Activated B cell treated with CpG ODN at 0.5 μM for 24 hours (primary cell): ENCODE data around the gene TRPV3. TPM values are rescaled to one million over a fixed set of nuclear protein-coding genes. Genes with fewer than 3 reads are reported as not detected.

Source experiments
- ATAC-seq: fragments of 200-7000 bp; cut with Tn5 transposase; one replicate; pipeline ENCODE4 v1.10.0; 2021; ENCODE audit warnings: low read depth, mild to moderate bottlenecking, moderate library complexity
- CTCF ChIA-PET: fragments of 350-600 bp; sonication (Branson Sonifier 250); formaldehyde crosslinking; loops from one replicate; lab custom pipeline; 2021; ENCODE audit warnings: antibody characterized with exemption; lab: Charles Lee
- POLR2A ChIA-PET: fragments of 350-600 bp; sonication (Branson Sonifier 250); formaldehyde crosslinking; loops from one replicate; lab custom pipeline; 2021; ENCODE audit warnings: antibody characterized with exemption; lab: Charles Lee
- DNase-seq: peaks from one replicate; pipeline ENCODE4 v3.0.0; 2022
- H3K27ac Mint-ChIP-seq: one replicate; pipeline ENCODE4 v1.8.0; 2020; ENCODE audit warnings: mixed read lengths
- H3K27me3 Mint-ChIP-seq: one replicate; pipeline ENCODE4 v1.8.0; 2021; ENCODE audit warnings: mixed read lengths
- H3K36me3 Mint-ChIP-seq: one replicate; pipeline ENCODE4 v1.8.0; 2021; ENCODE audit warnings: low read depth, mixed read lengths
- H3K4me1 Mint-ChIP-seq: one replicate; pipeline ENCODE4 v1.8.0; 2021; ENCODE audit warnings: mixed read lengths
- H3K4me3 Mint-ChIP-seq: one replicate; pipeline ENCODE4 v1.8.0; 2020; ENCODE audit warnings: mild to moderate bottlenecking, mixed read lengths
- H3K9me3 Mint-ChIP-seq: one replicate; pipeline ENCODE4 v1.8.0; 2020; ENCODE audit warnings: mixed read lengths
- intact Hi-C: fragments of 100-400 bp; cut with micrococcal nuclease; formaldehyde crosslinking; loops from one replicate; pipeline ENCODE4 v1.15.1; 2024
- total RNA-seq: library from RNA; stranded (reverse); gene quantifications from 2 replicates; pipeline ENCODE4 v1.2.3, GENCODE V29; 2022
- TF ChIP-seq, protein P1 (sequence below): fragments of 200-600 bp; IDR thresholded peaks from one replicate; pipeline ENCODE4 v1.8.0; 2022; ENCODE audit warnings: antibody characterized with exemption, mild to moderate bottlenecking

Gene TRPV3
- total RNA-seq, 1 donor from 2014 or later = 10.2 TPM

- Mint-ChIP-seq H3K4me3 (no peak overlapping the region), H3K4me1 (peaks cover 4% of the 10 kb centered on the region), H3K36me3 (peaks cover 16% of the 10 kb centered on the region), H3K27me3 (no peaks in the 10 kb centered on the region), H3K9me3 (no peaks in the 10 kb centered on the region), H3K27ac (no peak overlapping the region)
- ChIA-PET CTCF (no interaction called here), POLR2A (no interaction called here)
- TF ChIP-seq, protein P1, sequence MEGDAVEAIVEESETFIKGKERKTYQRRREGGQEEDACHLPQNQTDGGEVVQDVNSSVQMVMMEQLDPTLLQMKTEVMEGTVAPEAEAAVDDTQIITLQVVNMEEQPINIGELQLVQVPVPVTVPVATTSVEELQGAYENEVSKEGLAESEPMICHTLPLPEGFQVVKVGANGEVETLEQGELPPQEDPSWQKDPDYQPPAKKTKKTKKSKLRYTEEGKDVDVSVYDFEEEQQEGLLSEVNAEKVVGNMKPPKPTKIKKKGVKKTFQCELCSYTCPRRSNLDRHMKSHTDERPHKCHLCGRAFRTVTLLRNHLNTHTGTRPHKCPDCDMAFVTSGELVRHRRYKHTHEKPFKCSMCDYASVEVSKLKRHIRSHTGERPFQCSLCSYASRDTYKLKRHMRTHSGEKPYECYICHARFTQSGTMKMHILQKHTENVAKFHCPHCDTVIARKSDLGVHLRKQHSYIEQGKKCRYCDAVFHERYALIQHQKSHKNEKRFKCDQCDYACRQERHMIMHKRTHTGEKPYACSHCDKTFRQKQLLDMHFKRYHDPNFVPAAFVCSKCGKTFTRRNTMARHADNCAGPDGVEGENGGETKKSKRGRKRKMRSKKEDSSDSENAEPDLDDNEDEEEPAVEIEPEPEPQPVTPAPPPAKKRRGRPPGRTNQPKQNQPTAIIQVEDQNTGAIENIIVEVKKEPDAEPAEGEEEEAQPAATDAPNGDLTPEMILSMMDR = no peak
- ATAC-seq (no peak), DNase-seq (no peak)
- intact Hi-C loops = no loop called here
These were observed 35.8 kb upstream of the TRPV3 start for GRCh38 chr17:3593384-3593783.

DNA sequence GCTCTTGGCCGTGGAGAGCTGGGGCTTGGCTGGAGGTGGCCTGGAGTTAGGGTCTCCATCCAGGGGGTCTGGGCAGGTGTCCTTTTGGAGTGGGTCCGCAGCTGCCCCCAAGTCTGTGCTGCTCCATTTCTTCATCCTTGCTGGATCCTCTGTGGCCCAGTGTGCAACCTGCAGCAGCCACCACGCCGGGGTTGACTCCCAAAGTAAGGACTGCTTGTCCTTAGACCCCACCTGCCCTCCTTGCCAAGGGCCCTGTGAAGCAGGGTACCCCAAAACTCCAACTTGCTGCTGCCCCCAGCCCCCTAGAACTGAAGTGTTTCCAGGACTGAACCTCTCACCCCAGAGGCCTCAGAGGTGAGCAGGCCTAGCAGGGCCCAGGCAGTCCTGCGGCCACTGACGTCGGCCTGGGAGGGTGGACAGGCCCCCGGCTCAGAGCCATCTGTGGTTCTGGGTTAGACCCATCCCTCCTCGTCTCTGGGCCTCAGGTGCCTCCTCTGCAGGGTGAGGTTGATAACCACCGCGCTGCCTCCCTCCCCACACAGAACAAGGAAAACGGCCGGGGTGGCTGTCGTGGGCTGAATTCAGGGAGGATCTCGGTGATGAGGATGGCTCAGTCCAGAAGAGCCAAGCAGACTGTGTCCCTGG, 34.7 kb upstream of the TRPV3 start:
- H3K27ac Mint-ChIP-seq = no peak overlapping the region
- intact Hi-C loops = no loop called here
- TF ChIP-seq, protein P1 = no peak
- no peak overlapping the region for H3K4me3 Mint-ChIP-seq
- no peaks in the 10 kb centered on the region for H3K9me3 Mint-ChIP-seq
- CTCF ChIA-PET = no interaction called here
- no peak for ATAC-seq
- peaks cover 23% of the 10 kb centered on the region for H3K36me3 Mint-ChIP-seq
- POLR2A ChIA-PET = no interaction called here
- H3K4me1 Mint-ChIP-seq = peaks cover 4% of the 10 kb centered on the region
- no peak for DNase-seq
- H3K27me3 Mint-ChIP-seq = no peaks in the 10 kb centered on the region

DNA sequence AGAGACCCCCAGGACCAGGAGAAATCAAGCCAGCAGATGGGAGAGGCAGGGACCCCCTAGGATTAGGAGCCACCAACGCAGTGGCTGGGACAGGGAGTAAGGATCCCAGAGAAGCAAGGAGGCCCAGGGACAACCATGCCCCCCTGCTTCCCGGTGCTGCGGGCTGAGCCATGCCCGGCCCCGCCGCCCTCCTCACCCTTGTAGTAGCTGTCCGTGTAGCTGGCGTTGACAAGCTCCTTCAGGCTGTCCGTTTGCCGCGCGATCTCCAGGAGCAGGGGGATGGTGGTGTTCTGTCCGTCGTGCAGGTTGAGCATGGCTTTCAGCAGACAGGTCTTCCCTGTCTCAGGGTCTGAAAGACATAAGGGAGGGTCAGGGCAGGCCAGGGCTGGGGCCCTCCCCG, 33.2 kb upstream of the TRPV3 start:
- peaks cover 29% of the 10 kb centered on the region for H3K36me3 Mint-ChIP-seq
- H3K4me1 Mint-ChIP-seq = peaks cover 4% of the 10 kb centered on the region
- ATAC-seq (no peak), DNase-seq (no peak)
- TF ChIP-seq, protein P1 = no peak
- intact Hi-C loops = no loop called here
- CTCF ChIA-PET = no interaction called here
- POLR2A ChIA-PET = no interaction called here
- H3K27ac Mint-ChIP-seq = no peak overlapping the region
- no peaks in the 10 kb centered on the region for H3K27me3 Mint-ChIP-seq
- no peak overlapping the region for H3K4me3 Mint-ChIP-seq
- no peaks in the 10 kb centered on the region for H3K9me3 Mint-ChIP-seq

GRCh38 chr17:3590231-3590630, 32.6 kb upstream of the TRPV3 start:
- Mint-ChIP-seq H3K27ac (no peak overlapping the region), H3K36me3 (peaks cover 31% of the 10 kb centered on the region), H3K4me1 (peaks cover 4% of the 10 kb centered on the region), H3K4me3 (no peak overlapping the region), H3K27me3 (no peaks in the 10 kb centered on the region), H3K9me3 (no peaks in the 10 kb centered on the region)
- CTCF ChIA-PET = no interaction called here
- DNase-seq (no peak), ATAC-seq (peak; percentile 40)
- intact Hi-C loops = no loop called here
- POLR2A ChIA-PET = no interaction called here
- TF ChIP-seq, protein P1 = no peak

DNA sequence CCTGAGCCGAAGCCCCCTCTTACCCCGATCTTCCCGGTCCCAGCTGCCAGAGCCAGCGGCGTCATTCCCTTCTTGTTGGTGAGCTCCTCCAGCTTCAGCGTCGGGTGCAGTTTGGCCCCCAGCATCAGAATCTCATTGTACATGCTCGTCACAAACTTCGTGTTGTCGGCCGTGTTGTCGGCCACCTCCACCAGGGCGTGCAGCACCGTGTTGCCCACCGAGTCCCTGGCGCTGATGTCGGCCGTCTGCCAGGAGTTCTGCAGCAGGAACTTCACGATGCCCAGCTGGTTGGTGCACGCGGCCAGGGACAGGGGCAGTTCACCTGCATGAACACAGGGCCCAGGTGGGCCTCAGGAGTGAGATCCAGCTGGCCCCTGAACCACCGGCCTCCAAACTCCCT, 32.2 kb upstream of the TRPV3 start:
- Mint-ChIP-seq H3K4me3 (no peak overlapping the region), H3K9me3 (no peaks in the 10 kb centered on the region), H3K27me3 (no peaks in the 10 kb centered on the region), H3K4me1 (peaks cover 4% of the 10 kb centered on the region), H3K36me3 (peaks cover 32% of the 10 kb centered on the region), H3K27ac (no peak overlapping the region)
- DNase-seq = no peak
- POLR2A ChIA-PET = no interaction called here
- TF ChIP-seq, protein P1 = no peak
- ATAC-seq = no peak
- intact Hi-C loops = no loop called here
- CTCF ChIA-PET = no interaction called here
